Central memory CD4-positive, alpha-beta T cell (primary cell): Measurements from ENCODE around the gene G6PC3.
"Not testable (repeated sequence)": the region's sequence is repeated elsewhere in the genome, so short reads cannot be mapped to it uniquely, and the experiment has no call there.

Experiments
- DNase-seq: peaks from one replicate; pipeline ENCODE4 v3.0.0; 2022
- total RNA-seq, 3 experiments: gene quantifications; one replicate each; lab custom pipeline; 2026; lab: John Stamatoyannopoulos, UW

G6PC3 gene
- 8.5 to 9.7 (median 8.5) reads per million in 3 experiments for total RNA-seq

GRCh38 chr17:44070455-44071197 is at the start of gene G6PC3:
Gene G6PC3 (plus strand): TSS chr17:44070735. CDS start chr17:44070966, 231 bp downstream.
- DNase-seq: peak; percentile 64

GRCh38 chr17:44021227-44021626 is 49.3 kb upstream of the G6PC3 start:
- DNase-seq: not testable (repeated sequence)

- DNase-seq: no peak
These were observed 48.3 kb upstream of the G6PC3 start for GRCh38 chr17:44022246-44022645.

GRCh38 chr17:44023545-44024270 is 46.8 kb upstream of the G6PC3 start:
- DNase-seq: no peak

- DNase-seq: no peak
These were observed 46.3 kb upstream of the G6PC3 start for GRCh38 chr17:44024271-44024663.

- no peak for DNase-seq
These were observed 45.7 kb upstream of the G6PC3 start for GRCh38 chr17:44024853-44025252.

GRCh38 chr17:44029736-44030135 is 40.8 kb upstream of the G6PC3 start:
- DNase-seq: no peak

GRCh38 chr17:44030482-44030881 is 40.1 kb upstream of the G6PC3 start:
- DNase-seq: no peak

- DNase-seq: no peak
These were observed 36.6 kb upstream of the G6PC3 start for GRCh38 chr17:44033861-44034408.

- DNase-seq: not testable (repeated sequence)
These were observed 35.8 kb upstream of the G6PC3 start for GRCh38 chr17:44034688-44035087.

- no peak for DNase-seq
These were observed 33.1 kb upstream of the G6PC3 start for GRCh38 chr17:44037471-44037870.

- no peak for DNase-seq
These were observed 31.9 kb upstream of the G6PC3 start for GRCh38 chr17:44038604-44039011.

GRCh38 chr17:44039829-44040635 is 30.5 kb upstream of the G6PC3 start:
- DNase-seq: no peak

GRCh38 chr17:44043272-44043696 is 27.3 kb upstream of the G6PC3 start:
- no peak for DNase-seq

- no peak for DNase-seq
These were observed 26.5 kb upstream of the G6PC3 start for GRCh38 chr17:44044071-44044470.

- no peak for DNase-seq
These were observed 25.0 kb upstream of the G6PC3 start for GRCh38 chr17:44045486-44045885.

GRCh38 chr17:44046893-44047292 is 23.6 kb upstream of the G6PC3 start:
- not testable (repeated sequence) for DNase-seq

GRCh38 chr17:44049294-44050060 is 21.1 kb upstream of the G6PC3 start:
- DNase-seq: no peak

GRCh38 chr17:44053125-44053872 is 17.2 kb upstream of the G6PC3 start:
- DNase-seq: no peak

- no peak for DNase-seq
These were observed 11.2 kb upstream of the G6PC3 start for GRCh38 chr17:44059101-44059892.
